ENCODE data around the gene TNFRSF13B. TPM values are rescaled to one million over a fixed set of nuclear protein-coding genes. Genes with fewer than 3 reads are reported as not detected.
"Not testable (repeated sequence)": the region's sequence is repeated elsewhere in the genome, so short reads cannot be mapped to it uniquely, and the experiment has no call there.

The TNFRSF13B gene
- polyA plus RNA-seq, 4 donors = not detected

DNA sequence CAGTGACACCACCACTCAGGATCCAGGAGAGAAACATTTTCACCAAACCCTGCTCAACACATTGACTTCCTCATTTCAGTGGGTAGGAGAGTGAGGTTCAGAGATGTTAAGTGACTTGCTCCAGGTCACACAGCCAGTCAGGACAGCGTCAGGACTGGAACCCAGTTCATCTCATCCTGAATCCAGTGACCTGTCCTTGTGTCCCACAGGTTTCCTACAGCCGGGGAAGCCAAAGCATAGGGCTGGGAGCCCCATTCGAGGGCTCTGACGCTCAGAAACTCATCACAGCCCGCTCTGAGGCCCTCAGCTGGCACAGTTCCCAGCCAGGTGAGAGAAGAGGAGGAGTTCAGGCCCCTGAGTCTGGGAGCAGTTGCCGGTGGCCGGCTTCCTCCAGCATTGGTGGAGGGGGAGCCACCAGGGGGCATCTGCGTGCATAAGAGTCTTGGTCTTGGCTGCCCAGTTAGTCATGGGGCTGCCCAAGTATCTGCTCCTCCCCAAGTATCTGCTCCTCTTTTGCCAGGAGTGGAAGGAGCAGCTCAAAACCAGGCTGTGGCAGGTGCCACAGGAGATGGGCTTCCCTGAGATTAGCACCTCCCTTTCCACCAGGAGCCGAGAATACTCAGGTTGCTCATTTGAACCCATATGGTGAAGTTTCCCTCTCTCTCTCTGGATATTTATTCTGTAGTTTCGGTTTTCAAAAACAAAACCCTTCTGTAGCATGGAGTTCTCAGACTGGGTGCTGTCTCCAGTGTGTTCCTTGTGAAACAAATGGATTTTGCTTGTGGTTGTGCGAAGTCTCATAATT is 56.0 kb downstream of the TNFRSF13B start:
- DNase-seq (ENCODE audit: low read depth in 4 of 4, low spot score in 2 of 4) = peak in 1 of 4 donors; percentile 19

DNA sequence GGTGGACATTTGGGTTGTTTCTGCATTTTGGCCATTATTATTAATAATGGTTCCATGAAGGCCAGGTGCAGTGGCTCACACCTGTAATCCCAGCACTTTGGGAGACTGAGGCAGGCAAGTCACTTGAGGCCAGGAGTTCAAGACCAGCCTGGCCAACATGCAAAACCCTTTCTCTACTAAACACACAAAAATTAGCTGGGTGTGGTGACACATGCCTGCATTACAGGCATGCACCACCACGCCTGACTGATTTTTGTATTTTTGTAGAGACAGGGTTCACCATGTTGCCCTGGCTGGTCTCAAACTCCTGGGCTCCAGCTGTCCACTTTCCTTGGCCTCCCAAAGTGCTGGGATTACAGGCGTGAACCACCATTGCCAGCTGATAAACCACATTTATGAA is 58.5 kb downstream of the TNFRSF13B start:
- DNase-seq (ENCODE audit: low read depth in 4 of 4, low spot score in 2 of 4) = no peak

DNA sequence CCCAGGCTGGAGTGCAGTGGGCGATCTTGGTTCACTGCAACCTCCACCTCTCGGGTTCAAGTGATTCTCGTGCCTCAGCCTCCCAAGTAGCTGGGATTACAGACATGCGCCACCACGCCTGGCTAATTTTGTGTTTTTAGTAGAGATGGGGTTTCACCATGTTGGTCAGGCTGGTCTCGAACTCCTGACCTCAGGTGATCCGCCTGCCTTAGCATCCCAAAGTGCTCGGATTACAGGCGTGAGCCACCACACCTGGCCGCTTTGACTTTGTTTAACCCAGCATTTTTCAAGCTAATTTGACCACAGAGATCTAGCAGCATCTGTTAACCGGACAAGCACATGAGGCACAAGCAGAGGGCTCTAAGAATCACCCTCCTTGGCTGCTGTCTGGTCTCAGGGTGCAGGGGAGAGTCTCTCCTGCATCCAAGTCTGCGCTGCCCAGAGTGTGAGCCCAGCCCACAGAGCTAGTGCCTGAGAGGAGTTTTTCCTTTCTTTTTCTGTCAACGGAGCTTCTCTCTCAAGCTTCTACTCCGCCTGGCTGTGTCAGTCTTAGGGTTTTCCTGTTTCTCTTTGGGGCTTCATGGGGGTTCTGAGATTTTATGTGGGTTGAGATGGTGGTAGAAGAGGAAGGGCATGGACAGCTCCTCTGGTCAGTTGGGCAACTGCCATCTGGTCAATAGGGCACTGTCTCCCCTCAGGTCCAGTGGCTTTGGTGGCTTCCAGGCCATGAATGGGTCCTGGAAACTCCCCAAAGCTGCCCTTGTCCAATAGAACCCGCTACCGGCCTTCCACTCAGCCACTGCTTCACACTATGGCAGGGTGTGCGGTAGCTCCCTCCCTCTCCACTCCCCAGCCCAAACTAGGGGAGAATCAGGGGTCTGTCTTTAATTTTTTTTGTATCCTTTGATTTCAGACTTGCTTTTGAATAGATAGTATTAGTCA is 59.6 kb downstream of the TNFRSF13B start:
- DNase-seq (ENCODE audit: low read depth in 4 of 4, low spot score in 2 of 4) = no peak

DNA sequence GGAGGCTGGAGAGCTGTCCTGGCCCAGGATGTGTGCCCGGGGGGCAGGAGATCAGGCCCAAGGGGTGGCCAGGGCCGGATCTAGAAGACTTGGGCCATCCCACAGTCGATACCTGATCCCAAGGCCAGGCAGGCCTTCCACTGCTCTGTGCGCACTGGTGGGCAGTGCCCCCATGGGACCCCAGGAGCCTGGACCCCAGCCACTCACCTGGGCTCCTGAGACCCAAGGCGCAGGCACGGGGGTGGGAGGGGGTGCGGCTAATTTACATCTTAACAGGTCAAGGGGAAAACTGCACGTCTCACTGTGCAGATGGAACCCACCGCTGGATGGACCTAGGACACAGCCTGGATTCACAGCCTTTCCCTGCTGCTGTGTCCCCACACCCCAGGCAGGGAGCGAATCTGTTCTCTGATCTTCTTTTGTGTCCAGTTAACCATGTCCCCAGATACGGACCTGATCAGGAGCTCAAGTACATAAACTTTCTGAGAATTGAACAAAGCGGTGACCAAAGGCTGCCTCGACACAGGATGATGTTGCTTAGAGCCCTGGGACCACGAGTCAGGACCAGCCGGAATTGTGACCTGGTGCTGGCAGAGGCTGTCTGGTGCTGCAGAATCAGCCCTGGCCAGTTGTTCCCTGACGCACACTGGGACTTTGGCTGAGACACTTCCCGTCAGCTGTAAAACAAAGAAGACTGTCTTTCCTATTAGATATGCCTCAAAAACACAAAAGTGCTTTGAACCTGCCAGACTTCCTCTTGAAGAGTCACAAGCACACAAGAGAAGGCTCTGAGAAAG is 60.6 kb downstream of the TNFRSF13B start:
- no peak for DNase-seq (ENCODE audit: low read depth in 4 of 4, low spot score in 2 of 4)

DNA sequence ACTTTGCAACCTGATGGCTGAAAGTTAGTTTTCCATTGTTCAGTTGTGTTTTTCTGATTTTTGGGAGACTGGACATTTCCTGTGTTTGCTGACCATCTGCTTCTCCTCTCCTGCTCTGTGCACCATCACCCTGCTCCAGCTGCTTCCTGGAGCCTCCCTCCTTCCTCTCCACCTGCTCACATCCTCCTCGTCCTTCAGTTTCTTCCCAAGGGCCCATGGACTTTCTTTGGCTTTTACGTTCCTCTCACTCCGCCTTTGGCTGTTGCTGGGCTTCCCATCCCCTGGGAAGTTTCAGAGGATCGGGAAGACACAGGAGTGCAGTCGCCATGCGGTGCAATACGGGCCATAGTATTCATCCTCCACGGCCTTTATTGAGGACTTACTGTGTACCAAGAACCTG is 61.6 kb downstream of the TNFRSF13B start:
- no peak for DNase-seq (ENCODE audit: low read depth in 4 of 4, low spot score in 2 of 4)

DNA sequence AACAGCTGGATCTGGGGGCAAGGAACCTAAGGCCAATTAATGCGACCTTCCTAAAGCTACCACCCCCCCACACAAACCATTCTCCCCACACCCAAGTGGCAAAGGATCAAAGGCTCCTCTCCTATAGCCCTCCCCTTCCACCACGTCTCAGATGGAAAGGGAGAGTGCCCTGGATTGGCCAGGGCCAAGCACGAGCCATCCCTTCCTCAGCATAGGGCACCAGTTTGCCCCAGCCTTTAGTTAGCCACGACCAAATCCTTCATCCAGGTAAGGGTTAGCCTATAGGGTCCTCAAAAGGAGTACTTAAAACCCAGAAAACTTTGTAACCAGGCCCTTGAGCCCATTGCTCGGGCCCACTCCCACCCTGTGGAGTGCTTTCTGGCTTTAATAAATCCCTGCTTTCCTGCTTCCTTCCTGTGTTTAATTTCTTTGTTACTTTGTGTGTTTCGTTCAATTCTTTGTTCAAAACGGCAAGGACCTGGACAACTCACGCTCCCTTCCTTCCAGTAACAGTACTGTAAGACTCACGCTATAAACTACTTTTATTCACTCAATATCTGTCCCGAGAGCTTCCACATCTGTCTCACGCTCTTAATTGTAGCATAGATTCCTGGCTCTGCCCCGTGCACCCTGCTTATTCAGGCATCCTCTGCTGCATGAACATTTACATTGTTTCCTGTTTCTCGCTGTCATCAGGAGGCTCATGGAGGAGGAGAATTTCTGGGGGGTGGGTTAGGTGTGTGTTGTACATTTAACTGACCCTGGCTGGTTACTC is 62.3 kb downstream of the TNFRSF13B start:
- DNase-seq (ENCODE audit: low read depth in 4 of 4, low spot score in 2 of 4) = no peak

DNA sequence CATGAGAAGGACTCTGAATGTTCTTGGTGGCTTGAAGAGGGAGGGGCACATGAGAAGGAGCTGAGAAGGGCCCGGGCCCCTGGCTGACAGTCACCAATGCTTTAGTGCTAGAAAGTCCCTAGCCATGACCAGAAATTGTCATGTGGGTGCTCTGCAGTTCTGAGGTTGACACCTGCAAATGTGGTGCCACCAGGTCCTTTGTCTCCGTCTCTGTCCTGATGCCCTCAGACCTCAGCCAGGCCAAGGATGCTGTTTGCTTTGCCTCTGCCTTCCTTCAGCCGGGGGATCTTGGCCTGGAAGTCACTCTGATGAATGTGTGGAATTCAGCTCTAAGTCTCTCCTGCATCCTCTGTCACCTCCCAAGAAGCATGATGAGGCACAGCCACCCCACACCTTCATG is 63.6 kb downstream of the TNFRSF13B start:
- no peak for DNase-seq (ENCODE audit: low read depth in 4 of 4, low spot score in 2 of 4)

DNA sequence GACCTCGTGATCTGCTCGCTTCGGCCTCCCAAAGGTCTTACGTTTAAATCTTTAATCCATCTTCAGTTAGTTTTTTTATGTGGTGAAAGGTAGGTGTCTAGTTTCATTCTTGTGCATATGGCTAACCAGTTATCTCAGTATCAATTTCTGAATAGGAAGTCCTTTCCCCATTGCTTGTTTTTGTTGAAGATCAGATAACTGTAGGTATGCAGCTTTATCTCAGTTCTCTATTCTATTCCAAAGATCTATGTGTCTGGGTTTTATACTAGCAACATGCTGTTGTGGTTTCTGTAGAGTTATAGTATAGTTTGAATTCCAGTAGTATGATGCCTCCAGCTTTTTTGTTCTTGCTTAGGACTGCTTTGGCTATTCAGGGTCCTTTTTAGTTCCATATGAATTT is 65.2 kb downstream of the TNFRSF13B start:
- DNase-seq (ENCODE audit: low read depth in 4 of 4, low spot score in 2 of 4) = no peak

DNA sequence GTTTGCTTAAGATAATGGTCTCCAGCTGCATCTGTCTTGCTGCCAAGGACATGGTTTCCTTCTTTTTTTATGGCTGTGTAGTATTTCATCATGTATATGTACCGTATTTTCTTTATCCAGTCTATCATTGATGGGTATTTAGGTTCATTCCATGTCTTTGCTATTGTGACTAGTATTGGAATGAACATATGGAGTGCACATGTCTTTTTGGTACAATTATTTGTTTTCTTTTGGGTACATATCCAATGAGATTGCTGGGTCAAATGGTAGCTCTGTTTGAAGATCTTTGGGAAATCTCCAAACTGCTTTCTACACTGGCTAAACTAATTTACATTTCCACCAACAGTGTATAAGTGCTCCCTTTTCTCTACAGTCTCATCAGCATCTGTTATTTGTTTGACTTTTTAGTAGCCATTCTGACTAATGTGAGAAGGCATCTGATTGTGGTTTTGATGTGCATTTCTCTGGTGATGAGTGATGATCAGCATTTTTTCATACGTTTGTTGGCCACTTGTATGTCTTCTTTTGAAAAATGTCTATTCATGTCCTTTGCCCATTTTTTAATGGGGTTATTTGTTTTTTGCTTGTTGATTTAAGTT is 66.2 kb downstream of the TNFRSF13B start:
- no peak for DNase-seq (ENCODE audit: low read depth in 4 of 4, low spot score in 2 of 4)

DNA sequence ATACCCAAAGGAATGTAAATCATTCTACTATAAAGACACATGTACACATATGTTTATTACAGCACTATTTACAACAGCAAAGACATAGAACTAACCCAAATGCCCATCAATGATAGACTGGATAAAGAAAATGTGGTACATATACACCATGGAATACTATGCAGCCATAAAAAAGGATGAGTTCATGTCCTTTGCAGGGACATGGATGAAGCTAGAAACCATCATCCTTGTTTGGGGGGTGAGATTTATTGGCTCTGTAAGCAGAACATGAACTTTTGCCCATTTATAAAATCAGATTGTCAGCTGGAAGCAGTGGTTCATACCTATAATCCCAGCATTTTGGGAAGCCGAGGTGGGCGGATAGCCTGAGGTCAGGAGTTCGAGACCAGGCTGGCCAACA is 68.8 kb downstream of the TNFRSF13B start:
- not testable (repeated sequence) for DNase-seq (ENCODE audit: low read depth in 4 of 4, low spot score in 2 of 4)

DNA sequence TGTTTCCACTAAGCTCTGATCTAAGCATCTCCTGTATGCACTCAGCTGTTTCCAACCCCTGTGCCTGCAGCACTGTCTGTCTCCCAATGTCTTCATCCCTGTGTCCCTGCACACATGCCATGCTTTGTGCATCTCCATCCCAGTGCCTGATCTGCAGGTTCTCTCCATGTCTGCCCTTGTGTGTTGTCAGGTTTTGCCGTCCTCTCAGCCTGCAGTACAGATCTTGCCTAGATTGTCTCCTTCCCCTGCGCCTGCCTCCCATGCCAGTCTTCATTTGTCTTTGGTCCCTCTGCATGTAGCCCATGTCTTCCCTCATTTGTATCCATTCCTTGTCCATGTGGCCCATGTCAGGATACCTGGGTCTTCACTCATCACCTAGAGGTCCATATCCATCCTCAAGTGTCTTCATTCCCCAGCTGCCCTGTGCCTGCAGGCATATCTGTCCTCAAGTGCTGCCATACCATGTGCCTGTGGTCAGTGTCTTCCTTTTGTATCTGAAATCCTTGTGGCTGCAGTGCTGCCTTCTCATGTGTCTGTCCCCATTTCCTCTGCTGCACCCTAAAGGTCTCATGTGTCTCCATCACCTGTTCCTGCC is 71.5 kb downstream of the TNFRSF13B start:
- DNase-seq (ENCODE audit: low read depth in 4 of 4, low spot score in 2 of 4) = no peak

DNA sequence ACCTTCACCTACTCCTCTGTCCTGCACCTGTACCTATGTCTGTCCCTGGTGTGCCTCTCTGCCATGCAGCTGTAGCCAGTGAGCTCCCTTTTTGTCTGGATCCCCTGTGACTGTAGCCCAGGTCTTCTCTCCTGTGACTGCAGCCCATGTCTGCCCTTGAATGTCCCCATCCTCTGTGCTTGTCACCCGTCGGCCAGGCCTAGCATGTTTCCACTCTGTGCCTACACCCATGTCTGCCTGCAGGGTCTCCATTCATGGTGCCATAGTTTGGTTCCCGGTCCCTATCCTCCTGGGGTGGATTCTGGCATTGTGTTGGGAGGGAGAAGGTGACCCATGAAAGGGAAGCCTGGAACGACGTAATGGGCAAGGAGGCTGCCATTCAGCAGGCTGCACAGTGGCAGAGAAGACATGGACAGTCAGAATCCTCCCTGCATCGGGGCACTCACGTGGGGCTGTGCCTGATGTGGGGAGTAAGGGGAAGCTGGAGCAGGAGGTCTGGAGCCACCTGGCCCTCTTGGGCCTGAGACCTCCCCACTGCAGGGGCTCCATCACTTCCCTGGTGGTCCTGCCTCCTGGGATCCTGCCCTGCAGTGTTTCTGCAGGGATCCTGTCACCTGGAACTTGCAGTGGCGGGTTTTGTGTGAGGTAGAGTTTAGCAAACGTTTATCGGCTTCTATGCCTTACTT is 74.6 kb downstream of the TNFRSF13B start:
- not testable (repeated sequence) for DNase-seq (ENCODE audit: low read depth in 4 of 4, low spot score in 2 of 4)

DNA sequence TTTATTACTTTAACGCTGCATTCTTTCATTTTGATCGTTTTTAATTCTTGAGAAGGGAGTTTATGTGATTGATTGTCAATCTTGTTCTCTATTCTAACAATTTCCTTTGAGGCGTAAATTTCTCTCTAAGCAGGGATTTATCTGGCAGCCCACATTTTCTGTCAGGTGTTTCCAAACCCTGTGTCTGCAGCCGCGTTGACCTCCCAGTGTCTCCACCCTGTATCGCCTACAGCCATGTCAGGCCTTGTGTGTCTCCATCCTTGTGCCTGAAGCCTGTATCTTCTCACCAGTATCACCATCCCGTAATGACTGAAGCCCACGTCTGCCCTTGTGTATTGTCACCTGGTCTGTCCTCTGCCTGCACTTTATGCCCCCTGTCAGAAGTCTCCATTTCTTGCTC is 75.7 kb downstream of the TNFRSF13B start:
- not testable (repeated sequence) for DNase-seq (ENCODE audit: low read depth in 4 of 4, low spot score in 2 of 4)

DNA sequence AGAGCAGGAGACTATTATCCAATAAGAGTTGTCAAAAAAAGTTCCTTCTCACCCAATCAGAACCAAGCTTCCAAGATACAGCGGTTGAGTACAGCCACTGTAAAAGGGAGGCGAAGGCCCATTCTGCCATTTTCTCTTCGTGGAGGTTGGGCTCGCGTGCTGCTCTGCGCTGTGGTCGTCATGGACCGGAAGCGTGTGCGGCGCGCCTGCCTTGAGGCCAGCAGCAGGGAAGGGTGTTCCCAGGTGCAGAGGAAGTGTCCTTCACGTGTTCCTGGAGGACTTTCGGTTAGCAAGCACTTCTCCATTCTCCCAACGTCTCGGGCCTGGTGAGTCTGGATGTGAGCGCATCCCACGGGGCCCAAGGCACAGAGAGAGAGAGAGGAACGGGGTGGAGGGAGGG is 78.4 kb downstream of the TNFRSF13B start:
- DNase-seq (ENCODE audit: low read depth in 4 of 4, low spot score in 2 of 4) = not testable (repeated sequence)

DNA sequence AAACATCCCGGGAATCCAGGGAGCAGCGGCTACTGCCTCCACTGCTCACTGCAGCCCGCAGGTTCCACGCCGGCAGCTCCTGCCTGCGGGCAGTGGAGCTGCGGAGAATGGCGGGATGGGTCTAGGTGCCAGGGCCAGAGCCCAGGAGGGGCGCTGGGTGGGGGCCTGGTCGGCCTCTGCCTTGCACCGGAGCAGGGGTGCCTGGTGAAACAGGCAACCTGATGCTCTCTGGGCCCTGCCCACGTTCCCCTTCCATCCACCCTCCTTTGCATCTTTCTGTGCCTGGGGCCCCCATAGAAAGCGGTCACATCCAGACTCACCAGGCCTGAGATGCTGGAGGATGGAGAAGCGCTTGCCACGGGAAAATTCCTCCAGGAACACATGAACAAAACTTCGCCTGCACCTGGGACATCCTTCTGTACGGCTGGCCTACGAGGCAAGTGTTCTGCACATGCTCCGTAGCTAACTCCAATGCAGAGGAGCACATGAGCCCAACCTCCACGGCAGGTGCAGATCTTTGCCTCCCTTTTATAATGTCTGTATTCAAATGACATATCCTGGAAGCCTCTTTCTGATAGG is 79.0 kb downstream of the TNFRSF13B start:
- DNase-seq (ENCODE audit: low read depth in 4 of 4, low spot score in 2 of 4) = not testable (repeated sequence)

DNA sequence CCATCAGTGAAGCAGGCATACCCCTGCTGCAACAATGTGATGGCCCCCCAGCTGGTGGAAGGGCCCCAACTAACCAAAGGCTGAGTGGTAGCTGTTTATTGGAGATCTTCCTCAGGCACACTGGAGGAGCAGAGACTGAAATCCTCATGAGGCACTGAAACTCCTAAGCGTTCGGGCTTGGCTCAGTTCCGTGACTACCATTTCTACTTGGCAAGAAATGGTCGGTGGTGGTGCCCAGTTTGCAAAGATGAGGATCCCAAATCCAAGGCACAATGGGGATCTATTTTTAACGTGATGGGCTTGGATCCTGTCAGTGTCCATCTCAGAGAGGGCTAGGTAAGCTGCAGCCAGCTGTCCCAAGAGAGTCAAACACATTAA is 82.8 kb downstream of the TNFRSF13B start:
- no peak for DNase-seq (ENCODE audit: low read depth in 4 of 4, low spot score in 2 of 4)

Measured in left renal cortex interstitium (tissue), 4 donors.